Measurements from ENCODE around the gene LRP1.

Gene LRP1

GRCh38 chr12:57094208-57095160 lies 33.8 kb upstream of the LRP1 start:
- no peak for DNase-seq

GRCh38 chr12:57095440-57095839 lies 32.8 kb upstream of the LRP1 start:
- DNase-seq = no peak

- DNase-seq = no peak
These were observed 32.1 kb upstream of the LRP1 start for GRCh38 chr12:57096099-57096572.

GRCh38 chr12:57096748-57097553 lies 31.3 kb upstream of the LRP1 start:
- no peak for DNase-seq

GRCh38 chr12:57097554-57097835 lies 30.8 kb upstream of the LRP1 start:
- no peak for DNase-seq

GRCh38 chr12:57098546-57098945 lies 29.7 kb upstream of the LRP1 start:
- no peak for DNase-seq

- no peak for DNase-seq
These were observed 29.1 kb upstream of the LRP1 start for GRCh38 chr12:57099047-57099714.

- DNase-seq = no peak
These were observed 28.5 kb upstream of the LRP1 start for GRCh38 chr12:57099766-57100165.

- DNase-seq = no peak
These were observed 26.2 kb upstream of the LRP1 start for GRCh38 chr12:57101892-57102695.

GRCh38 chr12:57103856-57104255 lies 24.4 kb upstream of the LRP1 start:
- no peak for DNase-seq

- no peak for DNase-seq
These were observed 23.9 kb upstream of the LRP1 start for GRCh38 chr12:57104292-57104910.

GRCh38 chr12:57105011-57105753 lies 23.1 kb upstream of the LRP1 start:
- no peak for DNase-seq

GRCh38 chr12:57106021-57106708 lies 22.1 kb upstream of the LRP1 start:
- DNase-seq = no peak

GRCh38 chr12:57107456-57108155 lies 20.7 kb upstream of the LRP1 start:
- DNase-seq = no peak

- no peak for DNase-seq
These were observed 18.8 kb upstream of the LRP1 start for GRCh38 chr12:57109207-57110103.

GRCh38 chr12:57110104-57111030 lies 17.9 kb upstream of the LRP1 start:
- no peak for DNase-seq

GRCh38 chr12:57111031-57111734 lies 17.1 kb upstream of the LRP1 start, which contains the start of gene STAT6:
STAT6 (minus strand) TSS chr12:57111362; CDS start chr12:57108278, 3,084 bp downstream.
- DNase-seq = no peak

Measured in NCI-H1417 treated with DMSO at 0.1 percent for 48 hours (cell line).